ENCODE results near the gene C11orf58.

The C11orf58 gene

DNA sequence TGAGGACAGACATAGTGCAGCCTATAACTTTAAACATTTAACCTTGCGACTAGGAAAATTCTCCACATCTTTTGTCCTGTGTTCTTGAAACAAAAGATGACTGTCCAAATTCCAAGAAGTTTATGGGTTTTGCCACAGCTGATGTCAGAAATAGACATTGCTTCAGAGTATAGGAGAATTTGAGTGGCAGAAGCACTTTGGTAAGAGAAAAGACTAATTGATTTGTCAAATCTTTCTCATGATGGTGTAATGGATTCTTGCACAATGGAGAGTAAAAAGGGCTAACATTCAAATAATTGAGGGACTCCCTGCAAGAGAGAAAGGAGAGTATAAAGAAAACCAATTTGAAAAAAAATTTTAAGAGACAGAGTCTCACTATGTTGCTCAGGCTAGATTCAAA lies 25.3 kb downstream of the C11orf58 start:
- H3K4me3 ChIP-seq (replicated peaks; ENCODE audit: insufficient read depth, low read length) = no peak overlapping the region
- no peak for TF ChIP-seq SPI1 (IDR thresholded peaks at IDR 0.05; ENCODE audit: borderline replicate concordance, low read depth)
- TF ChIP-seq, protein P1, sequence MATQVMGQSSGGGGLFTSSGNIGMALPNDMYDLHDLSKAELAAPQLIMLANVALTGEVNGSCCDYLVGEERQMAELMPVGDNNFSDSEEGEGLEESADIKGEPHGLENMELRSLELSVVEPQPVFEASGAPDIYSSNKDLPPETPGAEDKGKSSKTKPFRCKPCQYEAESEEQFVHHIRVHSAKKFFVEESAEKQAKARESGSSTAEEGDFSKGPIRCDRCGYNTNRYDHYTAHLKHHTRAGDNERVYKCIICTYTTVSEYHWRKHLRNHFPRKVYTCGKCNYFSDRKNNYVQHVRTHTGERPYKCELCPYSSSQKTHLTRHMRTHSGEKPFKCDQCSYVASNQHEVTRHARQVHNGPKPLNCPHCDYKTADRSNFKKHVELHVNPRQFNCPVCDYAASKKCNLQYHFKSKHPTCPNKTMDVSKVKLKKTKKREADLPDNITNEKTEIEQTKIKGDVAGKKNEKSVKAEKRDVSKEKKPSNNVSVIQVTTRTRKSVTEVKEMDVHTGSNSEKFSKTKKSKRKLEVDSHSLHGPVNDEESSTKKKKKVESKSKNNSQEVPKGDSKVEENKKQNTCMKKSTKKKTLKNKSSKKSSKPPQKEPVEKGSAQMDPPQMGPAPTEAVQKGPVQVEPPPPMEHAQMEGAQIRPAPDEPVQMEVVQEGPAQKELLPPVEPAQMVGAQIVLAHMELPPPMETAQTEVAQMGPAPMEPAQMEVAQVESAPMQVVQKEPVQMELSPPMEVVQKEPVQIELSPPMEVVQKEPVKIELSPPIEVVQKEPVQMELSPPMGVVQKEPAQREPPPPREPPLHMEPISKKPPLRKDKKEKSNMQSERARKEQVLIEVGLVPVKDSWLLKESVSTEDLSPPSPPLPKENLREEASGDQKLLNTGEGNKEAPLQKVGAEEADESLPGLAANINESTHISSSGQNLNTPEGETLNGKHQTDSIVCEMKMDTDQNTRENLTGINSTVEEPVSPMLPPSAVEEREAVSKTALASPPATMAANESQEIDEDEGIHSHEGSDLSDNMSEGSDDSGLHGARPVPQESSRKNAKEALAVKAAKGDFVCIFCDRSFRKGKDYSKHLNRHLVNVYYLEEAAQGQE (IDR thresholded peaks at IDR 0.05; ENCODE audit: insufficient replicate concordance, low read depth) = no peak
- no peak for TF ChIP-seq POLR2AphosphoS5 (IDR thresholded peaks at IDR 0.05; ENCODE audit: low read depth)
- TF ChIP-seq GABPA (IDR thresholded peaks at IDR 0.05; ENCODE audit: low read depth) = no peak
- TF ChIP-seq, protein P2, sequence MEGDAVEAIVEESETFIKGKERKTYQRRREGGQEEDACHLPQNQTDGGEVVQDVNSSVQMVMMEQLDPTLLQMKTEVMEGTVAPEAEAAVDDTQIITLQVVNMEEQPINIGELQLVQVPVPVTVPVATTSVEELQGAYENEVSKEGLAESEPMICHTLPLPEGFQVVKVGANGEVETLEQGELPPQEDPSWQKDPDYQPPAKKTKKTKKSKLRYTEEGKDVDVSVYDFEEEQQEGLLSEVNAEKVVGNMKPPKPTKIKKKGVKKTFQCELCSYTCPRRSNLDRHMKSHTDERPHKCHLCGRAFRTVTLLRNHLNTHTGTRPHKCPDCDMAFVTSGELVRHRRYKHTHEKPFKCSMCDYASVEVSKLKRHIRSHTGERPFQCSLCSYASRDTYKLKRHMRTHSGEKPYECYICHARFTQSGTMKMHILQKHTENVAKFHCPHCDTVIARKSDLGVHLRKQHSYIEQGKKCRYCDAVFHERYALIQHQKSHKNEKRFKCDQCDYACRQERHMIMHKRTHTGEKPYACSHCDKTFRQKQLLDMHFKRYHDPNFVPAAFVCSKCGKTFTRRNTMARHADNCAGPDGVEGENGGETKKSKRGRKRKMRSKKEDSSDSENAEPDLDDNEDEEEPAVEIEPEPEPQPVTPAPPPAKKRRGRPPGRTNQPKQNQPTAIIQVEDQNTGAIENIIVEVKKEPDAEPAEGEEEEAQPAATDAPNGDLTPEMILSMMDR (IDR thresholded peaks at IDR 0.05; ENCODE audit: insufficient read depth, low read length) = no peak
- H3K27ac ChIP-seq (replicated peaks) = no peak overlapping the region
- no peak for DNase-seq (ENCODE audit: low read depth in 1 of 2, low spot score in 1 of 2)
- H3K27me3 ChIP-seq (ENCODE audit: insufficient read depth, poor library complexity, severe bottlenecking) = no peaks in the 10 kb centered on the region

DNA sequence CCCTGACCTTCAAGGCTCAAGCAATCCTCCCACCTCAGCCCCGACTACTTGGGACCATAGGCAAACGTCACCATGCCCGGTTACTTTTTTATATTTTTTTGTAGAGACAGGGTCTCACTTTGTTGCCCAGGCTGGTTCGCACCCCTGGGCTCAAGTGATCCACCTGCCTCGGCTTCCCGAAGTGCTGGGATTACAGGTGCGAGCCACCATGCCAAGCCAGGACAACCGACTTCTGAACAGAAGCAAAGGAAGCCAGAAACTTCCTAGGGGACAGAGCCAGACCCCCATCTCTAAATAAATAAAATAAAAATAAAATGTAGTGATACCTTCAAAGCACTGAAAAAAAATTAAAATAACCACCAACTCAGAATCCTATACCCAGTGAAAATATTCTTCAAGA lies 26.4 kb downstream of the C11orf58 start:
- Histone ChIP-seq H3K27ac (replicated peaks) (no peak overlapping the region), H3K4me3 (replicated peaks; ENCODE audit: insufficient read depth, low read length) (no peak overlapping the region), H3K27me3 (ENCODE audit: insufficient read depth, poor library complexity, severe bottlenecking) (no peaks in the 10 kb centered on the region)
- no peak for DNase-seq (ENCODE audit: low read depth in 1 of 2, low spot score in 1 of 2)
- TF ChIP-seq, protein P2 (IDR thresholded peaks at IDR 0.05; ENCODE audit: insufficient read depth, low read length) = no peak
- no peak for TF ChIP-seq GABPA (IDR thresholded peaks at IDR 0.05; ENCODE audit: low read depth)
- no peak for TF ChIP-seq SPI1 (IDR thresholded peaks at IDR 0.05; ENCODE audit: borderline replicate concordance, low read depth)
- no peak for TF ChIP-seq POLR2AphosphoS5 (IDR thresholded peaks at IDR 0.05; ENCODE audit: low read depth)
- TF ChIP-seq, protein P1 (IDR thresholded peaks at IDR 0.05; ENCODE audit: insufficient replicate concordance, low read depth) = no peak

DNA sequence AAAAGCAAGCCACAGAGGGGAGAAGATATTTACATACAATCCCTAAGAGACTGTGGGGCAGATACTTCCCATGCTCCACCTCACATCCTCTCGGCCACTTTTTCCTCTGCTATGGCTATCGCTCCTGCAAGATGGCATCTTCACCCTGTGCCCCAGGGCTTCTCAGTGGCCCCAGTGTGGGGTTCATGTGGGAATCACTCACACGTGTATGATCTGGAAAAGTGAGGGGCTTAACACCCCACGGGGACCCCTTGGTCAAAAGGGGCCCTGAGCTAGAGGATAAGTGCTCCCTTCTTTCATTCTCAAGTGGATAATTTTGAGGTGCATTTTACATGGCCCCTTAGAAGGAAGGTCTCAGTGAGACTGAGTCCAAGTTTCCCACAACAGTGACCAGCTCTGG lies 28.7 kb downstream of the C11orf58 start:
- no peak overlapping the region for H3K27ac ChIP-seq (replicated peaks)
- TF ChIP-seq, protein P1 (IDR thresholded peaks at IDR 0.05; ENCODE audit: insufficient replicate concordance, low read depth) = no peak
- no peak for TF ChIP-seq SPI1 (IDR thresholded peaks at IDR 0.05; ENCODE audit: borderline replicate concordance, low read depth)
- no peaks in the 10 kb centered on the region for H3K27me3 ChIP-seq (ENCODE audit: insufficient read depth, poor library complexity, severe bottlenecking)
- H3K4me3 ChIP-seq (replicated peaks; ENCODE audit: insufficient read depth, low read length) = no peak overlapping the region
- no peak for DNase-seq (ENCODE audit: low read depth in 1 of 2, low spot score in 1 of 2)

DNA sequence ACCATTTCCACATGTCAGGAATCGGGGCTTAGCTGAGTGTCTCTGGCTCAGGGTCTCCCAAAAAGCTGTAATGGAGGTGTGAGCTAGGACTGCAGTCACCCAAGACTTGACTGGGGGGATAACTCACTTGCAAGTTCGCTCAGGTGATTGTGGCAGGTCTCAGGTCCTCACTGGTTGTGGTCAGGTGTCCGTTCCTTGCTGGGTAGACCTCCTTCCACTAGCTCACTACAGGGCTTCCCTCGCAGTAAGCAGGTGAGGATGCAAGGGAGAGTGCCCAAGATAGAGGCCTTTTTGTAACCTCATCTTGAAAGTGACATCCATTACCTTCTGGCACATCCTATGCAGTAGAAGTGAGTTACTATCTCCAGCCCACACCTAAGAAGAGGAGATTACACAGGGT lies 29.5 kb downstream of the C11orf58 start:
- Histone ChIP-seq H3K27ac (replicated peaks) (no peak overlapping the region), H3K4me3 (replicated peaks; ENCODE audit: insufficient read depth, low read length) (no peak overlapping the region), H3K27me3 (ENCODE audit: insufficient read depth, poor library complexity, severe bottlenecking) (no peaks in the 10 kb centered on the region)
- no peak for DNase-seq (ENCODE audit: low read depth in 1 of 2, low spot score in 1 of 2)
- TF ChIP-seq, protein P2 (IDR thresholded peaks at IDR 0.05; ENCODE audit: insufficient read depth, low read length) = no peak
- no peak for TF ChIP-seq GABPA (IDR thresholded peaks at IDR 0.05; ENCODE audit: low read depth)
- TF ChIP-seq, protein P1 (IDR thresholded peaks at IDR 0.05; ENCODE audit: insufficient replicate concordance, low read depth) = no peak
- TF ChIP-seq SPI1 (IDR thresholded peaks at IDR 0.05; ENCODE audit: borderline replicate concordance, low read depth) = no peak
- no peak for TF ChIP-seq POLR2AphosphoS5 (IDR thresholded peaks at IDR 0.05; ENCODE audit: low read depth)
